Putamen (tissue), 1 donor: ENCODE data around the gene SF3A1.

Source experiments
- DNase-seq: peaks from one replicate; pipeline ENCODE4 v3.0.0-alpha.2; 2016; ENCODE audit warnings: low spot score

SF3A1 gene

DNA sequence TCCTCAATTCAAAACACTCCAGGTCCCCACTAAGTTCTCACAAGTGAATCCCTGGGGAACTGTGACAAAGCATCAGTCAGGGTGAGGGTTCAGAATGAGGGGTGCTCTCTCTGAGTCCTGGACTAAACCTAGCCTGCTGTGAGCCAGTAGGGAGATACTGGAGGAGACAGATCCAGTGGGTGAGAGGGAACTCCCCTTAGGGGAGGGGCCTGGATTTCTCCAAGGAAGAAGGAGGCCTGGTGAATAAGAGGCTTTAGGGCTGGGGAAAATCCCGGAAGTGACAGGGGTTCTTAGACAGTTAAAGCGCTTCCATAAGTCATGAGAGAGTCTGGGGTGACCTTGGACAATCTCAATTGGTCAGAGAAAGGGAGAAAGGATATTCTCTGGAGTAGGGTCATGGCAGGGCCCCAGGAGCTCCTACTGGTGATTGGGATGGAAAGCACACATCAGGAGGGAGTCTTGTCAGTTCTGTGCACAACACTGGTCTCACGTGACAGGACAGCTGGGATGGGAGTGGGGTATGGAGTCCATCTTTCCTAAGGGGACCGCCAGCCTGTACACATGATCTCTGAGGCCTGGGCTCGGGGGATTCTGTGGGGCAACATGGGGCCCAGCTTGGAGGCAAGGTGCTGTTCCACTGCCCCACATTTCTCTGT is 31.5 kb downstream of the SF3A1 start:
- DNase-seq = no peak

DNA sequence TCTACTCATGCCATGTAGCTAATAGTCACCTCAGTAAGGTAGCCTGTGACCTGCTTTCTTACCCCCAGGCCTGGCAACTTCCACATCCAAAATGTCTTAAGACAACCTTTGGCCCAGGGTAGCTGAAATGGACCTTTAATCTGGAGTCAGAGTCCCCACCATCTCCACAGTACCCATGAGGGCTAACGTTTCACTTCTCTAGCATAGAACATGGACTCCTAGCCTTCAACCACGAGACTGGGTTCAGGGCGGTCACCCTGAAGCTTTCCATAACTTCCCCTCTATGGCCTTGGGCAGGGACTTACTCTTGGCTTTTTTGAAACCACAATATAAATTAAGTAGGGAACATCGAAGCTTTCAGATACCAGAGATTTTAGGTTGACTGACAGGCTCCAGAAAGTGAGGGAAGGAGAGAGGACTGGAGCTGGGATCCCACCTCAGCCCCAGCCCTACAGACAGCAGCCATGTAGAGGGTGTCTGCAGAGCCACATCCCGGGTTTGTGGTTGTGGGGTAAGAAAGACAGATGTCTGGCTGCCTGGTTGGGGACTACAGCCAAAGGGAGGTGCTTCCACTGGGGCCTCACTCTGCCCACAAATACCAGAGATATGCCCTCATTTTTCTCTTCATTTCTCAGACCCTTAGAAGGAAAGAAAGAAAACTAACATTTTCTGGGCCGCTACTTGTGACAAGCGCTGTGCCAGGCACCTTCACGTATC is 32.5 kb downstream of the SF3A1 start:
- DNase-seq = no peak

DNA sequence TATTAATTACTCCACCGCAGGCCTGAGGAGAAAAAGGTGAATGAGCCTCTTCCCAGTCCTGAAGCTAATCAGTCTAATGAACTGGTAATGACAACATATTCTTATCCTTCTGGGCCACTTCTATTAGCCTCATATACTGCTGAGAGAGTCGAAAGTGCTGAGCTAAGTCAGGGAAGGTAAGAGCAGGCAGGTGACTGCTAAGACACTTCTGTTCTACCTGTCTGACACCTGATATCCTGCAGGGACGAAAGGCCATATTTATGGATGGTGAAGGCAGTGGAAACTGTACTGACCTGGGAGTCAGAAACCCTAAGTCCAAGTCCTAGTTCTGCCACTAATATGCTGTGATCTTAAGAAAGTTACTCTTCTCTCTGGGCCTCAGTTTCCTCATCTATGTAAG is 33.4 kb downstream of the SF3A1 start:
- no peak for DNase-seq

DNA sequence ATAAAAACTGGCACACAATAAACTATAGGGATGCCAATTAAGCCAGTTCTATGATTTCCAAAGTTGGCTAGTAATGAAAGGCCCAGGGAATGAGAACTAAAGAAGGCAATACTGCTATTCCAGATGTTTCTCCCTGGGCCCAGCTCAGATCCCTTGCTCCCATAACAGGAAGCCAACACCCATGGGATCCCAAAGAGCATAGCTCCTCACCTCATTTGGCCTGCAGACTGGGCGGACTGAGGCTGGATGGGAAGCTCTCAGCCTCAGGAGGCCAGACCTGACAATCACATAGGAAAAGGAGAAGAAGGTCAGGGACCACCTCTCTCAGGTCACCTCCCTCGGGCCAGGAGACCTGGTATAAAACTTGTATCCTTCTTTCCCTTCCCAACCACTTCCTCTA is 35.2 kb downstream of the SF3A1 start:
- DNase-seq = no peak

DNA sequence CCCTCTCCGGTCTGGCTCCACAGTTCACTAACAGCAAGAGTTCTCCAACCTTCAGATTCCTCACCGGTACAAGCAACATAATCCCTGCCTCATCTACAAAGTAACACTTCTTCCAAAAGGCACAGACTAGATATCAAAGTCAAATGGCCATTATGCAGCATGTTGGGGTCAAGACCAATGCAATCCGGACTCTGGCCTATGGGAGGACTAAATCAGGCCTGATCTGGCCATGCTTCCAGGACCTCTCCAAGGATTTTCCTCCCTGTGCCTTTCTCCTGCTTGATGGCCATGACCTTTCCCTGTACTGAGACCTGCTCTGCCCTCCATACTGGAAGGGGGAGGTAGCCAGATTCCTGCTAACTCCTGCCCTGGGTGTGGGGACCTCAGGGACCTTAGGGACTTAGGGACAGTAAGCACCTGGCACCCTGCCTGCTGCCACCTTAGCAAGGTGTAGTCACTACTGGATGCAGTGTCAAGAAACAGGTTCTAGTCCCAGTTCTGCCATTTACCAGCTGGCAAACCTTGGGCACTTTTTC is 36.6 kb downstream of the SF3A1 start:
- no peak for DNase-seq

DNA sequence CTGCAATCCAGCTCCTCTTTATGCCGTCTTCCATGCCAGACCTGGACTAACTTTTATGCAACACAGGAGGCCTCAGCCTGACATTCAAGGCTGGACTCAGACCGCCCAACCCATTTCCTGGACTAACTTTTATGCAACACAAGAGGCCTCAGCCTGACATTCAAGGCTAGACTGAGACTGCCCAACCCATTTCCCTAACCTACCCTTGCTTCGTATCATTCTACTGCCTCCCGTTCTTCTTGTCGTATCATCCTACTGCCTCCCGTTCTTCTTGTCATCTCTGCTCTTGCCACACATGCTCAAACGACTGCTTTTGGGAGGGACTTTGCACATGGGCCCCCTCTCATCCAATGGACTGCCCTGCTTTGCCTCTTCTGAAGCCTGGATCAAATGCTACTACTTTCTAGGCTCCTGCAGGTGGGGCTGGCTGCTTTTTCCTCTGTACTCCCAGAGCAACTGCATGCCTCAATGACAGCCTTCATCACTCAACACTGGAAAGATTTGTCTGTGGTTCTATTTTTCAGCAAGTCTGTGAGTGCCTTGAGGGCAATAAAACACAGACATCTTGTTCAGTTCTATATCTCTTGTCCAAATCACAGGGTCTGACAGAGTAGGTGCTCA is 37.8 kb downstream of the SF3A1 start:
- no peak for DNase-seq

DNA sequence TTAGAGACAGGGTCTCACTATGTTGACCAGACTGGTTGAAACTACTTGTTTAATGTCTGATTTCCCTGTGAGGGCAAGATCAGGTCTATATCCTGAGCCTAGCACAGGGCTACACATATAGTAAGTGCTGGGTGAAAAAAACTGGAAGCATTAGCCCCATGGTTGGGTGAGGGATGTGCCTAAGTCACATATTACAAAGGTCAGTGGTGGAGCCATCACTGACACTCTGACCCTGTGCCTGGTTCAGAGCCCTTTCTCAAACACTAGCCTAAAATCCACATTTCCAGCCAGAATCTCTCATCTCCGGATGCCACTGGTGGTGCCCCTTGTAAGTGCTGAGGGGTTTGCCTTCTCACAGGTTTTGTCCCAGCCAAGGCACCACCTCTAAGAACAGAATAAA is 38.9 kb downstream of the SF3A1 start:
- DNase-seq = no peak

DNA sequence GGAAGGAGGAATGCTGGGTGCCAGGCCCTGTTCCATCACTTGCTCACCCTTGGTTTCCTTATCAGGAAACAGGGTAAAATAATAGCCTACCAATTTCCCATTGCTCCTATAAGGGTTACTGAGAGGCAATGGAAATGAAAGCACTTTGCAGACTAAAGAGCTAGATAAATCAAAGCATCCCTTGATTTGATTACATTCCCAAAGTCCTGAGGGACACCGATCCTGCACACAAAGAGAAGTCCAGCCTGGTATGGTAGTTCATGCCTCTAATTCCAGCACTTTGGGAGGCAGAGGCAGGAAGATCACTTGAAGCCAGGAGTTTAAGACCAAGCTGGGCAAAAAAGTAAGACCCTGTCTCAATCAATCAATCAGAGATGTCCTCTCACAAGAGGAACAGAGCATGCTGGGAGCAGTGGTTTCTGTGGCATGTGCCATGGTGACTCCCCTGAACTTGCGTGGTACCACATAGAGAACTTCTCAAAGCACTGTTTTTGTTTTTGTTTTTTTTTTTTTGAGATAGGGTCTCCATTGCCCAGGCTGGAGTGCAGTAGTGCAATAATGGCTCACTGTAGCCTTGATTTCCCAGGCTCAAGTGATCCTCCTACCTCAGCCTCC is 40.6 kb downstream of the SF3A1 start:
- DNase-seq = no peak

DNA sequence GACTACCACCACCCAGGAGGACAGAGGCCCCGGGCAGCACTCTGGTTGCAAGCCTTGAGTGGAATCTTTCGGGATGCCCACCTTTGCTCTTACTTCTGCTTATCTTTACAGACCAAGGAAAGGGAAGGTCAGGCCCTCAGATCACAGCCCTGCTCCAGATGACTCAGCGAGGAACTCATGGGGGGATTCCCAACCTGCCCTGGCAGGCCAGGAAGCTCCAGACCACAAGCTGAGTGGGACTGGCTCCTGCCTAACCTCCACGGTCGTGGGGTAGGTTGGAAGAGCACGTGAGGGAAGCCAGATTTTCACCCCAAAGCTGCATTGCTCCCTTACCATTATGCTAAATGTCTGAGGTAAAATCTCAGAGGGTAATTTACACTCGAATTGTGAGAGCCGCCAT is 41.8 kb downstream of the SF3A1 start:
- DNase-seq = no peak

DNA sequence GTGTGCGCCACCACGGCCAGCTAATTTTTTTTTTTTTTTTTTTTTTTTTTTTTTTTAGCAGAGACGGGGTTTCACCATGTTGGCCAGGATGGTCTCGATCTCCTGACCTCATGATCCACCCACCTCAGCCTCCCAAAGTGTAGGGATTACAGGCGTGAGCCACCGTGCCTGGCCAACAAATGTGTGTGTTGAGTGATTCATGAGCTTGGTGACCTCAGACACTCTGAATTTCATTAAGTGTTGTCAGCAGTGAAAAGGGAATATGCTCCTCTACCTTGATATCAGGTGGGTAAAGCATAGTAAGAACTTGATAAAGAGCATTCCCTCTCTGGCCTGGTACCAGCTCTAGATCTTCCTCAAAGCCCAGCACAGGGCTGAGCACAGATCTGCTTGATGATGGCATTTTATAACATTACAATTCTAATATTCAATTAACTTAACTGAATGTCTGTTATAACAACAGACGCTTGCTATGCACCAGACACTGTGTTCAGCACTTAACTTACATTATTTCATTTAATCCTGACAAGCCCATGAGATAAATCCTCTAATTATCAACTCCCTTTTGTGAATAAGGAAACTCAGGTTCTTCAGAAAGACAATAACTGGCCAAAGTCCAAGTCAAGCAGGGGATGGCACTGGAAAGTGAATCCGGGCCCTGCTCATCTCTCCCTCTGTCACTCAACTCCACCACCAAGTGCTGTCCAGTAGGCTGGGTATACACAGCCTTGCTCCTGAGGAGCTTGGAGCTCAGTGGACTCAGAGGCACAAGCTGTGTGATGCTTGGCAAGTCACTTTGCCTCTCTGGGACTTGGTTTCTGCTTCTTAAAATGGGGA is 42.9 kb downstream of the SF3A1 start:
- no peak for DNase-seq

DNA sequence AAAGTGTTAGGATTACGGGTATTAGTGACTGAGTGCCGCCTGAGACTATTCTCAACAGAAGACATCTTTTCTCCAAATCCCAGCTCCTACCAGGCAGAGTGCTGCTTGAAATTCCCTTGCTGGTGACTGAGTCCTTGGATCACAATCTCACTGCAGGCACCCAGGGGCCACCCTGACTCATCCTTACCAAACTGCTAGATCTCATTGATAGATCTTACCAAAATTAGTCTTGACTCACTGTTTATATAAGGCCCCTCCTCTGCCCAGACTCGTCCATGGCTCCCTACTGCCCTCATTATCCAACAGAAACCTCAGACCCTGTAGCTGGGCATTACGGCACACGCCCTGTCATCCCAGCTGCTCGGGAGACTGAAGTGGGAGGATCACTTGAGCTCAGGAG is 44.6 kb downstream of the SF3A1 start:
- no peak for DNase-seq

DNA sequence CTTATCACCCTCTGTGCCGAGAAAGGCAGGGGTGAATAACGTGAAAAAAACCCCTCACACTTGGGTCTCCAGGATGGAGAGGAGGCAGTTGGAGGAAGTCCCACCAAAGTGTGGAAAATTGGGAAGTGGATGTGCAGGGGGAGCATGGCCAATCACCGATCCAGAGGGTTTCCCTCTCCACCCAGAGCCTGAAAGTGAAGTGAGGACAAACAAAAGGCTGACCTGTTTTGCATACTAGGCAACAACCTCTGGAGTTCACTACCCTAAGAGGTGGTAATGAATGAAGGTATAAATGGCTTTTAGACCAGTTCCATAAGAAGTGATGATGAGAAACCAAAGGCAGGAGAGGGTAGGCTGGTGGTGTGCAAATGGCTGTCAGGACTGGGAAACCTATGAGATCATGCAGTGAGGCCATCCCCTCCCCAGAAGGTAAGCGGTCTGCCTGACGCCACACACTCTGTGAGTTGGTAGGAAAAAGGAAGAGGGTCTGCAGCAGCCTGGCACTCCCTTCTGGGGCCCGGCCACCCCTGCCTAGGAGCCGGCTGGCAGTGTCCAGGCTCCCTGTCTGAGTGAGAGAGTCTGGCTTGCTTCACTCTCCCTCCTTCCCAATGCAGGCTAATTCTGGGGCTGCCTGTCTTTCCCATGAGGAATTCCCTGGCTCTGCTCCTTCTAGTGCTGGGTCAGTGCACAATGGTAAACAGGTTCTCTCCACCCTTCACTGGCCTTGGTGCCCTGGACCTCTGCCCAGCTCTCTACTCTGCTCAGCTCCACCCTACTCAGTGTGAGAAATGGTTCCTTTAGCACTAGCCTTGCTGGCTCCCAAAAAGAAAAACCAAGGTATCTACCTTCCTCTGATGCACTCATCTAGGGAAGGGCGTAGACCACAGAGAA is 45.6 kb downstream of the SF3A1 start:
- DNase-seq = no peak

DNA sequence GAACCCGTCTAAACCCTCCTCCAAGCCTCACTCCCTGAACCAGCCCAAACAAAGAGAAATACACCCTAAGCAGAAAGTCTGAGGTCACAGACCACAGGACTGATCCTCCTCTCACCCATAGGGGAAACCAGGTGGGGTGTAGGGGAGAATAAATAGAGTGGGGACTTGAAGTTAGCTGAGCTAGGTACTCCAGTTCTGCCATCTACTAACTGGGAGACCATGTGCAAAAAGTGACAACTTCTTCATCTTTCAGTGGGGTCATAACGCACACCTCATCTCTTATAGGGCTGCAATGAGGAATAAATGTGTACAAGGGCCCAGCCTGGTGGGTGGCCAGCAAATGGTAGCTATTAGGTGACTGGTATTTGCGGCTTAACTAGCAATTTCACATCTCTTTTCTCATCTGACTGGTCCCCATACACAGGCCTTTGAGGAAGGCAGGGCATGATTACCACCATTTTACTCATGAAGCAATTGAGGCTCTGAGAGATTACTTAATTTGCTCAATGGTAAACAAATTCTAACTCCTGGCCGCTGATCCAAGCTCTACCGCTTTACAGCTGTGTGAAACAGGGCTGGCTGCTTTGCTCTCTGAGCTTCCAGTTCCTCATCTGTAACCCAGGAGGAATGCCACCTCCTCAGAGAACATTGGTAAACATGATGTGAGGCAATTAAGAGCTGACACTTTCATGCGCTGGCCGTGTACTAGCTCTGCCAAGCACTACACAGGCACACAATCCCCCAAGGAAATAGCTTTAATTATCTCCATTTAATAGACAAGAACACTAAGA is 46.5 kb downstream of the SF3A1 start:
- DNase-seq = no peak

DNA sequence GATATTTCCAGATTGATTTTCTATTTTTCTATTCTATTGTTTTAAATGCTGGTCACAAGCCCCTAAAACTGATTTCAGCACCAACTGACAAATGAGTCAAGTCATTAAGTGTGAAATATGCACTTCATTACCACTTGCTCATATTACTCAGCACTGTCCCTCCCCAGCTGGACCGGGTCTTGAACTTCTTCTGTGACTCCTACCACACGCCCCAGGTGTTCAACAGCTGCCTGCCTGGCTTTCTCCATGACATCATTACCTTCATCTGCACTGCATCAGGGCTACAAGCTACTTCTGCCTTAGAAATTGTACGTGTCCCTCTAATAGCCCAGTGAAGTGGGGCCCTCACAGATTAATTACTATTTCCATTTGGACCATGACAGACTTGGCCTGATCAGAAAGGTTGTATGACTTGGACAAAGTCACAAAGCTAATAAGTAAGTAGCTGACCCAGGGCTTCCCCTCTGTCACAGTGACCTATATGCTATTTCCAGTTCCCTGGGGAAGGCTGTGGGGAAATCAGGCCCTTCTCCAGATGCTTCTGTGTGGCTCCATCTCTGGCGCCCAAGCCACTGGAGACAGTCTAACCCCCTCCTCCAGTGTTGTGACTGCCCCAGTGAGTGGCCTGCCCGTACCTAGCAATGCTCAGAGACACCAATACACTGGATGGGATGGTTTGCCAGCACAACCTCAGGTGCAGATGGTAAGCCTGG is 48.0 kb downstream of the SF3A1 start:
- no peak for DNase-seq

DNA sequence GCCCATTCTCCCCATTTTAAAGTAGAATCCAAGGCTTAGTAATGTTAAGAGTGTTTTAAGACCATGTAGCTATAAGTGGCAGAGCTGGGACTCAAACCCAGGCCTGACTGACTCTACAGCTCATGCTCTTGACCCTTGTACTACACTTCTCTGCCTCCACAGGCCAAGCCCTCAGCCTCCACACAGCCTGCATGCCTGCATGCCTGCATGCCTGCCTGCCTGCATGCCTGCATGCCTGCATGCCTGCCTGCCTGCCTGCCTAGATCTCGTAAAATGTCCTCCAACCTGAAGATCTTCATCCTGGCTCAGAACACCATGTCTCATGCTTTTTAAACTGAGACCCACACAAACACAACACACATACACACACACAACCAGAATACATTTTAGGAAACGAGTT is 48.6 kb downstream of the SF3A1 start:
- no peak for DNase-seq

DNA sequence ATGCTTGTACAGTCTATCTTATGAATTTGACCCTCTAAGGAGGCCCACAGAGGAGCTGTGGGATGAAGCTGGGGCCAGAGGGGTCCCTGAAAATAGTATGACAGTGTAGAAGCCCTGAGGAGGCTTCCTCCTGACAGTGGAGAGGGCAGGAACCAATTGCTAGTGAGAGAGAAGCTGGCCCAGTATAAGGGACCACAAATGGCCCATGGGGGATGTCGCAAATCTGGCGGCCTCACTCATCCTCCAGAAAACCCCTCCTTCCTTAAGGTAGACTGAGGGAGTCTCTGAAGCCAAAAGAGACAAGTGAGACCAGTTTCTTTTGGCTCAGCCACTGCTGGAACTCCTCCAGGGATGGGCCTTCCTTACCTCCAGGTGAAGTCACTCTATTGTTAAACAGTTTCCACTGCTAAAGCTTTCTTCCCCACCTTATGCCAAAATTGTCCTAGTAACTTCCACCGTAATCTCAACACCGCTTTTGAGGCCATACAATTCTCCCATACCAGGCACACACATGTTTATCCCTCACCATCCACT is 49.6 kb downstream of the SF3A1 start:
- DNase-seq = no peak

DNA sequence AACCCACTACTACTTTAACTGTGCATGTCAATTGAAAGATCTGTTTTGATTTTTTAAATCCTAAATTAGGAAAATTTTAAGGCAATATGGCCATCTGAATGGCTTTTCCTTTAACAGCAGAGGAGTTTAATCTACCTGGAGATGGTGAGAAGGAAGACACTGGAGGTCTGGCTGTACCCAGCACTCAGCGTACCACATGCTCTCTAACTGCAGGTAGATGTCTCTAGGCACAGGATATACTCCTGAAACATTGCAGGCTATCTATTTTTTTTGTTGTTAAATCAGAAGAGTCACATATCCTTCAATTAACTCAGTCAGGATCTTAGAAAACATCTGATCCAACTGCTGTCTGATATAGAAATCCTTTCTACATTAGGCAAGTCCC is 50.1 kb downstream of the SF3A1 start:
- DNase-seq = no peak

DNA sequence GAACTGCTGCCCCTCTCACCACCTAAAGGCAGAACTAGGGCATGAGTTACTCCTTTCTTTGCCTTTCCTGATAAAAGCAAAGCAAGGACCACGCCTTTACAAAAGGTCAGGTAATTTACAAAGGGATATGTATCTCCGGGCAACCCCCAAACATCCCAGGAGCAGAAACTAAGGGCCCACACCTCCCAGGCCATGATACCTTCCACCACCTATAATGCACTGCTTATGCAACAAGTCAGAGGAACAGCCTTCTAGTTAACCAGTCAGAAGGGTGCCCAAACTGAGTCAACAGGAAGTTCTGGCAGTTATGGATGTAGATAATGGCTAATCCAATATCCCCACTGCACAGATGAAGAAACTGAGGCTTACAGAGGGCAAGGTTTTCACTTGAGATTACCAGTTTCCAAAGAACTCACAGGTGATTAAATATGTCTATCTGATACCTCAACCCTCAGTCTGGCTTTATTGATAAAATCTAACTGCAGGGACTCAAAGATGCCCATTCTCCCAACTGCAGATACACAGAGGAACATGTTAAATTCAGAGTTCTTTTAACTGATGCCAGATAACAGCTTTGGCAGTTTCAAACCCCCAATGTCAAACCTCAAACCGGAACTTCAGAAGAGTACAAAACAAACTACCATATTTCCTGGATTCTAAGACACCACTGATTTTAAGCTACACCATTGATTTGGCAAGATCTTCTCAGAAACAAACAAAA is 50.6 kb downstream of the SF3A1 start:
- no peak for DNase-seq

DNA sequence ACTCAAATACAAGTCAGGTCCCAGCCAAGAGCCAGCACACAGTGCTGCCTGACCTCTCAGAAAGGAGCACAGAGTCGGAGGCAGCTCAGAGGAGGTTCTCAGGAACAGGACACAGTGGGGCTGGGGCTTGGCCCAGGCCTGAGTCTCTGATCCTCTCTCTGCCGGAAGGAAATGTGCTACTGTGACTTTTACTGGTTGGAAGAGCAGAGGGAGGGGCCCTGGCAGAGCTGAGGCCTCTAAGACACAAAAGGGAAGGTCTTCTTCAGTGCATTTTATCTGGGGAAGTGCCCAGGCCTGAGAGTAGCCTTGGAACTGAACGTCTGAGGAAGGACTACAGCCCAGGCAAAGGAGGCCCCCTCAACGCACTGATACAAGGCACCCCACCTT is 51.2 kb downstream of the SF3A1 start:
- DNase-seq = no peak
